AG04449 (cell line): ENCODE measurements around the gene ANAPC2.

Experiments used
- CTCF ChIA-PET: fragments of 350-600 bp; formaldehyde crosslinking; extraction: SDS; loops from one replicate; lab custom pipeline; 2021; ENCODE audit warnings: antibody characterized with exemption; lab: Yijun Ruan, JAX
- POLR2A ChIA-PET: fragments of 400-600, 350-600 bp; formaldehyde crosslinking; extraction: SDS; loops from one replicate; lab custom pipeline; 2020; ENCODE audit warnings: antibody characterized with exemption, inconsistent platforms; lab: Yijun Ruan, JAX
- DNase-seq: peaks from one replicate; pipeline ENCODE4 v3.0.0-alpha.2; 2010; ENCODE audit warnings: low read depth, low spot score
- H3K4me3 ChIP-seq: 2 replicates; pipeline ENCODE4 v1.5.1; 2011; ENCODE audit warnings: low read depth, mild to moderate bottlenecking, control low read depth, low read length
- CTCF ChIP-seq: IDR thresholded peaks from one replicate; pipeline ENCODE4 v1.5.1; 2011; ENCODE audit warnings: mild to moderate bottlenecking, moderate library complexity, low read length, control low read depth, inconsistent platforms; ENCODE audit not compliant: insufficient read depth; ENCODE audit errors: missing control alignments

ANAPC2 gene

GRCh38 chr9:137170486-137171148 is 17.7 kb downstream of the ANAPC2 start:
- CTCF ChIA-PET: interaction anchor here (0.7 to 1.8 kb wide), 3 partner anchors 8 to 66 kb away, joined by 3 to 7 read pairs (median 4); no protein-coding TSS in a partner anchor
- POLR2A ChIA-PET: interaction anchor here (0.6 to 1.2 kb wide), 3 partner anchors 41 to 70 kb away, joined by 3 to 4 read pairs (median 3); partner anchors contain the start of gene TUBB4B
- TF ChIP-seq CTCF: no peak
- H3K4me3 ChIP-seq: no peak overlapping the region
- no peak for DNase-seq

GRCh38 chr9:137169896-137170358 is 18.4 kb downstream of the ANAPC2 start, which contains the start of gene LRRC26:
TSS of gene LRRC26 (minus strand) at chr9:137170051. CDS start at chr9:137169943, 108 bp downstream.
- no peak for TF ChIP-seq CTCF
- DNase-seq: no peak
- POLR2A ChIA-PET: interaction anchor here (1.2 kb wide), 1 partner anchor 71 kb away, joined by 4 read pairs; the partner anchor contains the start of gene TUBB4B
- no peak within 1 kb of the TSS; the same call in 1 of the 2 replicates for H3K4me3 ChIP-seq
- CTCF ChIA-PET: interaction anchor here (1.6 to 1.8 kb wide), 2 partner anchors 9 to 67 kb away, joined by 4 to 7 read pairs; no protein-coding TSS in a partner anchor

- no peak overlapping the region; the same call in 1 of the 2 replicates for H3K4me3 ChIP-seq
These were observed 19.2 kb downstream of the ANAPC2 start for GRCh38 chr9:137168904-137169856.

GRCh38 chr9:137168573-137168903 is 19.8 kb downstream of the ANAPC2 start:
- no peak for DNase-seq
- no peak for TF ChIP-seq CTCF
- POLR2A ChIA-PET: no interaction called here
- no peak overlapping the region for H3K4me3 ChIP-seq
- CTCF ChIA-PET: no interaction called here

More at GRCh38 chr9:137168904-137169856, 19.2 kb downstream of the ANAPC2 start:
- ChIA-PET POLR2A (no interaction called here), CTCF (interaction anchor here (1.6 to 1.8 kb wide), 2 partner anchors 9 to 67 kb away, joined by 4 to 7 read pairs; no protein-coding TSS in a partner anchor)
- no peak for DNase-seq
- no peak for TF ChIP-seq CTCF

GRCh38 chr9:137167747-137168572 is 20.4 kb downstream of the ANAPC2 start:
- ChIA-PET CTCF (no interaction called here), POLR2A (no interaction called here)
- no peak overlapping the region for H3K4me3 ChIP-seq
- no peak for TF ChIP-seq CTCF
- no peak for DNase-seq
